ENCODE data around the gene SH2D3C.

The SH2D3C gene

DNA sequence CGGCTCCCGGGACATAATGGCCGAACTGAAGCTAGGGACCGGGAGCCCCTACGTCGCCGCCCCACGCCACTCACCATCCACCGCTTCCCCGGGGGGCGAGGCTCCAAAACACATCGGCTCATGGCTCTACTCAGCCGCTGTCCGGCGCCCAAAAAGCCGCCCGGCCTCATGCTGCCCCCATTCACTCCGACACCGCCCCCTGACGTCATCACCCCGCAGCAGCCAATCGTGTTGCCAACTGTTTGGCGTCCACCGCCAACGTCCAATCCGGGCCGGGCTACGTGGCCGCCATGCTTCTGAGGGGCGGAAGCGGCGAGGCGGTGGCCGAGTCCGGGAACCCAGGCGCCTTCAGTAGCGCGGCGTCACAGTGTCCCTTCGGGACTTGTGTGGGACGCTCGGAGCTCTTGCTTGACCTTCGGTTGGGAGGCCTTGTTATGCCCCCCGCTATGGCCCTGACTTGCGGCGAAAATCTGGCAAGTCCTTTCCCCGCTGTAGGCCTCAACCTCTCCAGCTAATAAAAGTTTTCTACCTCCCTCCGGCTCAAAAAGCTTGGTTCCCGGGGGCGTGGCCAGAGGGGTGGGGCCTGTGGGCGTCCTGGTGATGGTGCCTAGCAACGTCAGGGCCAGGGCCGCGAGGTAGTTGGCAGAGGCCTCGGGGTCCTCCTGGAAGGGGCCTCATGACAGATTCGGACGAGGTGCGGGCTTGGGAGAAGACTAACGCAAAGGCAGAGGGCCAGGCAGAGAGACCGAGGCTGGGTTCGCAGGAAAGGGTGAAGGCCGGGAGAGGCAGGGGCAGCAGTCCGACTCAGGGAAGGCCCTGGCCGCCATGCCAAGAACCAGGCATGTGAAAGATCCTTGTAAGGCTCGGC lies 62.8 kb downstream of the SH2D3C start, which contains the start of the genes PTRH1 and TTC16:
Gene PTRH1, minus strand, starts transcription at position 194 of the 868 bp plus-strand sequence. Its CDS starts 24 bp downstream, at position 170.
Gene TTC16, plus strand, starts transcription at position 610 of the 868 bp plus-strand sequence. Its CDS starts 67 bp downstream, at position 677.
- DNase-seq: peak; percentile 90

DNA sequence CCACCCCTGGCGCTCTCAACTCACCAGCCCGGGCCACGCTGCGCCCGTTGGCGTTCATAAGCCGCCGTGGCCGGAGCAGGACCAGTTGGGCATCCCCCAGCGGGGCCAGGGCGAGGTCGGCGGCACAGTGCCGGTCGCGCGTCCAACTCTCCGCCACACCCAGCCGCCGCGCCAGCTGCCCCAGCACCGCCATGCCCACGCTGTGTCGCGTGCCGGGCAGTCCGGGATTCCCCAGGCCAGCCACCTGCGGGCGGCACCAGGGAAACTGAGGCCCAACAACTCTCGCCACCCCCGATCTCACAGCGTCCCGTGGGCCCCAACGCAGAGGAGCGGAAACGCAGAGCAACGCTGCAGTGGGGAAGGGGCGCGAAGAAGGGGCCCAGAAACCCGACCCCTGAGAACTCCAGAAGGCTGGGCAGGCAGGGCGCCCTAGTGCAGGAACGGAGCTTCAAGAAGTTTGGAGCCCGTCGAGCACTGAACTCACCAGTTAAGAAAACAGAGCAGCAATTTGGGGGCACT lies 63.5 kb downstream of the SH2D3C start:
- no peak for DNase-seq

DNA sequence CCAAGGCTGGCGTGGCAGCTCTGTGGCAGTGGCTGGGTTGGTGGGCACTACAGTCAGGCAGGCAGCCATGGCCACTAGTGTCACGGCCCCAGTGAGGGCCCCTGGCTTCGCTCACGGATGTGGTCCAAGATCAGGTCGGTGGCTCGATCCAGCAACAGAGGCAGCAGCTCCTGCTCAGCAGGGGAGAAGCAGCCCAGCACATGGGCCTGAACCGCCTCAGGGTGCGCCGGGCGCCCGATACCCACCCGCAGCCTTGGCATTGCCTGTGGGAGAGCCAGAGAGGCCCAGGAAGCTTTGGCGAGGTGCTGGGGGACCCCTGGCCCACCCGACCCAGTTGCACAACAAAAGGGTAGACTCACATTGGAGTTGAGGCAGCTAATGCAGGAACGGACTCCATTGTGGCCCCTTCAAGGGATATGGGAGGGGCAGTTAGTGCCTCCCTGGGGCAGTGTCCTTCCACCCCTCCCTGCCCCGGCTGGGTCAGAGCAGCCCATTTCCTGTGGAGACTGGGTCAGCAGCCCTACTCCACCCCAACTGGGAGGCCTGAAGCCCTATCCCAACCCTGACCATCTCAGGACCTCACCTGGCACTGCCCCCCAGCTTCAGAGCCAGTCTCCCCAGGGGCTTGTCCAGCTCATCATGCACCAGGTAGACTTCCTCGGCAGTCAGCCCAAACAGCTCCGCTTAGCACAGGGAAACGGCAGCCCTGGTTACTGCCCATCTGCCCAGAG lies 64.3 kb downstream of the SH2D3C start:
- DNase-seq: no peak

DNA sequence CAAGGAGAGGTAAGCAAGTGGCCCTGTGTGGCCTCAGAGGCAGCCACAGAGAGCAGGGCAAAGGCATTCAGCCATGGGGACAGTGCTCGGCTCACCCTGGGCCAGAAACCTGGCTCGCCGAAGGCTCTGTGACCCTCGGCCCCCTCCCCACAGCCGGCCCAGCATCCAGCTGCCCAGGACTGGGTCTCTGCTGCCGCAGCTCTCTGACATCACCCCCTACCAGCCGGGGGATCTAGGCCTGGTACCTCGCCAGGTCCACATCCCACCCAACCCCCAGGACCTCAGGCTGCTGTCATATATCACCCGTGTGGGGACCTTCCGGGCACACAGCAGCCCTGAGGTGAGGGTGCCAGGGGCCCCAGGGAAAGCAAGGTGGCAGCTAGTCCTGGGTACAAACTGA lies 65.6 kb downstream of the SH2D3C start:
- no peak for DNase-seq

DNA sequence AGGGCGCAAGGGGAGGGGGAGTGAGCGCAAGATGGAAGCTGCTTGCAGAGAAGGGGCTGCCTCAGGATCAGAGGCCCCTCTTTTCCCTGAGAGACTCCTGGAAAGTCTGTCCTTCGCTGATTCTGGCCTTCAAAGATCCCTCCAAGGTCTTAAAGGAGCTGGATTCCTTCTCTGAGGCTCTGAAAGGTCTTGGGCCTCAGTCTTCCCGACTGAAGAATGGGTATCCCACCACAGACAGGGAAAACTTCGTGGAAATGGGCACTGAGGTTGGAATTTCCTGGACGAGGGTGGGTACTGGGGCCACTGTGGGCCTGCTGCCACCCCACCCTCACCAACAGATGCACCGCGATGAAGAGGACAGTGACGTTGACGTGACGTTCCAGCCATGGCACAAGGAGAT lies 66.1 kb downstream of the SH2D3C start:
- no peak for DNase-seq

DNA sequence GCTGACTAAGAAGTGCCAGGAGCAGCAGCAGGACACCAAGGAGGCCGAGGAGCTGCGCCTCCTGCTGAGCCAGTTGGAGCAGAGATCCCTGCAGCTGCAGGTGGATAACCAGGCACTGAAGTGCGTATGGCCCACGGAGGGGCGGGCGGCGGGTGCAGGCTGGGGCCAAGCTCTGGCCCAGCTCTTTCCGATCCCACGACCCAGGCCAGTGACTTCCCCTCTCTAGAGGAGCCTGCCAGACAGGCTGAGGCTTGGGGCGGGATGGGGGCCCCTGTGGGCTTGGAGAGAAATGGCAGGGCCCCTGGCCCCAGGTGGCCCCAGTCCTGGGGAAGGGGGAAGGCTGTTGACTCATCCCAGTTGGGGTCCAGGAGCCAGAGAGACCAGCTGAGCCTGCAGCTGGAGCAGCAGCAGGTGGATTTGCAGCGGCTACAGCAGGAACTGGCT lies 66.6 kb downstream of the SH2D3C start:
- DNase-seq: no peak

DNA sequence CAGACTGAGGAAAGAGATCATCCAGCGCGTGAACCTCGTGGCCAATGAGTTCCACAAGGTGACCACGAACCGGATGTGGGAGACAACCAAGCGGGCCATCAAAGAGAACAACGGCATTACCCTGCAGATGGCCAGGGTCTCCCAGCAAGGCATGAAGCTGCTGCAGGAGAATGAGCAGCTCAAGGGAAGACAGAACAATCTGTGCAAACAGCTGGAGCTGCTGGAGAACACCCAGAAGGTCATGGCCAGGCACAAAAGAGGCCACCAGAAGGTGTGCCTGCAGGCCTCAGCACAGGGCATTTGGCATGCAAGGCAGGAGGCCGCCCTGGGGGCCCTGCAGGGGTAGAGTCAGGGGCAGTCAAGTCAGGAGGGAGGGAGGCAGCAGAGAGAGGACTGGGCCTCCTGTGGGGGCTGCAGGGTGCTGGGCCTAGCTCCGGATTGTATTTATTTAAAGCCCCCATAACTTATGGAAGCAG lies 67.2 kb downstream of the SH2D3C start:
- peak; percentile 33 for DNase-seq

DNA sequence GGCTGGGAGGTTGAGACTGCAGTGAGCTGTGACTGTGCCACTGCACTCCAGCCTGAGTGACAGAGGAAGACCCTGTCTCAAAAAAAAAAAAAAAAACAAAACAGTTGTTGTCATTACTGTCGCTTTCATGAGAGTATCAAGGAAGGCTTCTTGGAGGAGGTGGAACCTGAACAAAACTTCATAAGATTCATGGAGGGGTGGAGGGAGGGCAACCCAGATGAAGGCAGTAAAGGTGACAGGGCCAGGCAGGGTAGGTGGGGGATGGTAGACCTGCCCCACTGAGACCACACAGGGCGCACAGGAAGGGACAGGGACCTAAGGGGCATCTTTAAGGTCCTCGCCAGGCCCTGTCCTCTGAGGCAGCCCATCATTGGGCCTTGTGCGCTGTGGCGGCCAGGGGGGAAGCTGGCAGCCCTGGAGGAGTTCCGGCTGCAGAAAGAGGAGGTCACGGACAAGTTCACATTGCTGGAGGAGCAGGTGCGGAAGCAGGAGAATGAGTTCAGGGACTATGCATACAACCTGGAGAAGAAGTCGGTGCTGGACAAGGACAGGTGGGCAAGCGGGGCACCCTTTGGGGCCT lies 68.2 kb downstream of the SH2D3C start:
- DNase-seq: no peak

DNA sequence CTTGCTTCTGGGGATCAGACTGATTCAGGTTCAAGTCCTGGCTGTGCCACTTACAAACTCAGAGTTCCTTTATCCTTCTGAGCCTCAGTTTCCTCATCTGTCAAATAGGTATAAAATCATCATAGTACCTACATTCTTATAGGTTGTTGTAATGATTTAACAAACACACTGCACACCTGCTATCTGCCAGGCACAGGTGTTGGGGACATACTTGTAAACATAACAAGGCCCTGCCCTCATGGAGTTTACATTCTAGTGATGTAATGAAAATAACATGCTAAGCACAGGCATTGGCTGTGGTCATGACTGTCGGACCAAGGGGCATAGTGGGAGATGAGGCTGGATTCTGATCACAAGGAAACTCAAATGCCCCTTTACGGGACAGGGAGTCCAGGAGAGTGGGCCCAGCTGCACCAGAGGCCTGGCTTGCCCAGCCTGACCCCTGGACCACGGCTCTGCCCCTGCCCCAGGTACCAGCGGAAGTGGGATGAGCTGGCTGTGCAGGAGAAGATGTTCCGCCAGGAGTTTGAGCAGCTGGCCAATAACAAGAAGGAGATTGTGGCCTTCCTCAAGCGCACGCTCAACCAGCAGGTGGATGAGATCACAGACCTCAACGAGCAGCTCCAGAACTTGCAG lies 69.4 kb downstream of the SH2D3C start:
- no peak for DNase-seq

DNA sequence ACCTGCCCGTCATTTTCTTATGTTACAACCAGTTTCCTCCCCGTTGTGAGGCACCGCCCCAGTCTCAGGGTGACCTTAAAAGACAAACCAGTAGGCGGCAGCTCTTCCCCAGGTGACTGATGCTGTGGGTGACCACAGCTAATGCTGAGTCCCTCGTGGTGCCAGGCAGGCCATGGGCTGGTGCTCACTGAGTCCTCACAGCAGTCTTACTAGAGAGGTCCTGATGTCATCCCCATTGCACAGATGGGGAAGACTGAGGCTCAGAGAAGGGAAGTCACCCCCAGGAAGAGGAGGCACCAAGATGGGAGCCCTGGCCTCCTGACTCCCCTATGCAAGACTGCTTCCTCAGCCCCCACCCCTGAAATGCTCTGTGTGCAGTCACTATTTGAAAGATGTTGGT lies 70.7 kb downstream of the SH2D3C start:
- DNase-seq: no peak

DNA sequence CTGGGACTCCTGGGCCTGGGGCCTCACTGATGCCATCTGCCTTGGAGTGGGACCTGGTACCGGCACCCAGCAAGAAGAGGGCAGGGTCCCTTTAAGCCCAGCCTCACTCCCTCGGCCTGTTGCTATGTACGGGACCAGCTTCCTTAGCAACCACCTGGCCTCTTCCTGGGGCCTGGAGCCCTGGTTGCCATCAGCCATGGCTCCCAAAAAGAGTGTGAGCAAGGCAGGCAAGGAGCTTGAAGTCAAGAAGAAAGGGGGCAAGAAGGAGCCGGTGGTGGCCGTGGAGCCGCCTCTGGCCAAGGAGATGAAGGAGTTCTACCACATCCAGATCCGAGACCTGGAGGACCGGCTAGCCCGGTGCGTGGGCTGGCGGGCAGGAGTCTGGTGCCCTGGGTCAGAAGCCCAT lies 71.6 kb downstream of the SH2D3C start, which contains the start of gene CFAP157:
Gene CFAP157, plus strand, starts transcription at position 153 of the 406 bp plus-strand sequence. Its CDS starts 44 bp downstream, at position 197.
- no peak for DNase-seq

DNA sequence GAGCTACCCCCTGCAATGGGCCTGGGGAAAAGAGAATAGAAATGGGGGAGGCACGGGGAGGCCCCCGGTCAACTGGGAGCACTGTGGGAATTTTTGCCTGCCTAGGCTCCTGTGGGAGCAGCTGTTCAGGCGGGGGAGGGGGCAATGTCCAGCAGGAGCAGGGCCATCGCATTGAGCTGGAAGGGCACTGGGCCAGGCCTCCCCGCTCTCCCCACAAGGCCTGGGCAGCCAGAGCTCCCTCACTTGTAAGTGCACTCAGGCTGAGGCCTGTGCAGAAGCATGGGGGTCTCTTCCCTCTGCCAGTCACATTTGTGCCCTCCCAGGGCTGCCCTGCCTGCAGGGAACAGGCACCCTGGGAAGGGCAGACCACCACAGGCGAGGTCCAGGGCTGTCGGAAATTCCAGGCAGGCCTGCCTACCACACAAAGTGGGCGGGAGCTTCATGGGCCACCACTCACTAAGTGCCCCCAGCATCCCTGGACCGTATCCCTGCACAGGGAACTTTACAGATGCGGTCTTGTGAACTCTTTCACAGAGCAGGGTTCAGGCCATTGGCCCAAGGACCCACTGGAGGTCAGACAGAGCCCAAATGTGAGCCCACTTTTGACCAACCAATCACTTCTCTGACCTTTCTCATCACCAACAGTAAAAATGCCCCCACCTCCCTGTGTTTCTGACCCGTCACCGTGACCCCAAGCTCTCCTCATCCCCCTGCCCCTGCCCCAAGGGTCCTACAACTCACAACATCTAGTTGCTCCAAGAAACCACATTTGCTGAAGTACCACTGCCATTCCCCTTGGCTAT lies 72.7 kb downstream of the SH2D3C start:
- no peak for DNase-seq

DNA sequence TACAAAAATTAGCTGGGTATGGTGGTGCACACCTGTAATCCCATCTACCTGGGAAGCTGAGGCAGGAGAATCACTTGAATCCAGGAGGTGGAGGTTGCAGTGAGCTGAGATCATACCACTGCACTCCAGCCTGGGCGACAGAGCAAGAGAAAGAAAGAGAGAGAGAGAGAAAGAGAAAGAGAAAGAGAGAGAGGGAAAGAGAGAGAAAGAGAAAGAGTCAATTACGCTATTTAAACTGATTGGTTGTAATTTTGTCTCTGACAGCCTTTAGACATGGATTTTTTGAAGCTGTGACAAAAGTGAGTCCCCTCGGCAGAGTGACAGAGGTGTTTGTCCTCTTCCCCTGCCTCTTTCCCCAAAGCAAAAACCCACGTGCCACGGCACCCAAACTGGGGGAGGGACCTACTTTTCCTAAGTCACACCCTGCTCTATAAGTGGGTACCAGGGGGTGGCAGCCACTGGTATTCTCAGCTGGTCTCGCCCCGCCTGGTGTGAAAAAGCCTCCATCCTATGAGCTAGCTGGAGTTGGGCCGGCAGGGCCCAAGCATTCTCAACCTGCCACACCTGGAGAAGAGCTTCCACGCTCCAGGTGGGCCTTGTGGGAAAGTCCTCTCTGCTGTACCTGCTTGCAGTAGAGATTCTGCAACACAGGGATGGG lies 75.0 kb downstream of the SH2D3C start:
- DNase-seq: no peak

DNA sequence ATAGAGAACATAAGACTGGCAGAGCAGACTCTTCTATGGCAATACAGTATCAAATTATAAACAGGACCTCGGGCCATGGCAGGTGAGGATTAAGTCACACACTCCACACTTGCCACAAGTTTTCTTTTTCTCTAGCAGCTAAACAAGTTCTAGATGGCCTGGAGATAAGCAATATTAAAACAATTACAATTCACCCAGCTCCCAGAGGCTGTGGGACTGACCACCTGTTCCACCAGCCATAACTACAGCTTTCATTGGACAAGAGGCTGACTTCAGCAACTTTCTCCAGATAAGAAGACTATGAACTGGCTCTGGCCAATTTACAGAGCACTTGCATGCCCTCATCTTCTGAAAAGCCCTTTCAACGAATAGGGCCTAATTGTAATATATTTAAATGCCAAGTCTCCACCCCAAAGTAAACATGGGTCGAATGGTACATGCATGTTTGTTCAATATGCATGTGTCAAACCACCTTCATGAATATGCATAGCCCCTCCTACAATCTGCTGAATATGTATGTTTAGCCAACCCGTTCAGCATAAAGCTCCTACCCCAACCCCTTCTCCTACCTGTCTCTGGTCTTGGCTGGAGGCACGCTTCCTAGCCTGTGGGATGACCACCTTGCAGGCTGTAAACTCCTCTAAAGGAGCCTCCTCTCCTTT lies 77.7 kb downstream of the SH2D3C start:
- no peak for DNase-seq

DNA sequence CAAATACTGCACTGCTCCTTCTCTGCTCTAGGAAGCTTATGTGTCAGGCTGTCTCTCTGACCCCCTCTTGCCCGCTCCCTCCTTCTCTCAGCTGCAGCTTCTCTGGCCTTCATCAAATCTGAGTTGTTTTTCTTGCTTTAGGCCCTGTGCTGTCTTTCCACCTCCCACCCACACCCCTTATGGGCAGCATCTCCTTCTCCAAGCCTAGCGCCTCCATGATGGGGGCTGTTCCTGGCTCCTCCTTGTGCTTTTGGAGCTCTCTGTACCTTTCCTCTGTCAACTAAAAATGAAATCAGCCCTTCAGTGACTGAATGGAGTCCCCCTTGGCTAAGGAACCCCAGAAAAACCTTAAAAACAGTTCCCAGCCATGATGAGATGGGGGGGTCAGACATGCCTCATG lies 78.3 kb downstream of the SH2D3C start:
- DNase-seq: no peak

DNA sequence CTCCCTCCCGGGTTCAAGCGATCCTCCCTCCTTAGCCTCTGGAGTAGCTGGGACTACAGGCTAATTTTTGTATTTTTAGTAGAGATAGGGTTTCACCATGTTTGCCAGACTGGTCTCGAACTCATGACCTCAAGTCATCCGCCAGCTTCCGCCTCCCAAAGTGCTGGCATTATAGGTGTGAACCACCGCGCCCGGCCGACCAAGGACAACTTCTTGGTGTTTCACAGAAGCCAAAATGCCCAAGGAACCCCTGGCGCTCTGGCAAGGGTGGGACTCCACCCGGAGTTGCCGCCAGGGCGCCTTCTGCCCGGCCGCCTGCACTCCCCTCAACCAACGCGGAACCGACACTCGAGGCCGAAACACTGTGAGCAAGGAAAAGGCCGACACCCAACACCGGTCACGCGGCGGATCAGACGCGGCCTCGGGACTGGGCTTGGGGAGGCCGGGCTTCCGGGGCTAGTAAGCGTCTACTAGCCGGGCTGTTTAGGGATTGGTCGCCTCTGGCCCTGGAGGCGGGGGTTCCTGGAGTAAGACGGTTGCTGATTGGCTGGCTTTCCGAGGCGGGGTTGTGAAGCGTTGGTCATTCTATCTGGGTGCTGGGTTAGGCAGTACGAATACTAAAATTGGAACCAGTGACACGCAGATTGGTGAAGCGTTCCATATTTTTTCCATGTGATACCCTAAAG lies 79.3 kb downstream of the SH2D3C start:
- DNase-seq: peak; percentile 60

DNA sequence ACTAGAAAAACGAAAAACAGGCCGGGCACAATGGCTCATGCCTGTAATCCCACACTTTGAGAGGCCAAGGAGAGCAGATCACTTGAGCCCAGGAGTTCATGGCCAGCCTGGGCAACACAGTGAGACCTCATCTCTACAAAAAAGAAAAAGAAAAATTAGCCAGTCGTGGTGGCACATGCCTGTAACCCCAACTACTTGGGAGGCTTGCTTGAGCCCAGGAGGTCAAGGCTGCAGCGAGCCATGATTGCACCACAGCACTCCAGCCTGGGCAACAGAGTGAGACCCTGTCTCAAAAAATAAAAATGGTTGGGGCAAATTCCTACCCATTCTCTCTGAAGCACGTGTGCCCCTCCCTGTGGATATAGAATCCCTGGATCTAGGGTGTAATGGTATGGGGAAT lies 80.1 kb downstream of the SH2D3C start:
- no peak for DNase-seq

DNA sequence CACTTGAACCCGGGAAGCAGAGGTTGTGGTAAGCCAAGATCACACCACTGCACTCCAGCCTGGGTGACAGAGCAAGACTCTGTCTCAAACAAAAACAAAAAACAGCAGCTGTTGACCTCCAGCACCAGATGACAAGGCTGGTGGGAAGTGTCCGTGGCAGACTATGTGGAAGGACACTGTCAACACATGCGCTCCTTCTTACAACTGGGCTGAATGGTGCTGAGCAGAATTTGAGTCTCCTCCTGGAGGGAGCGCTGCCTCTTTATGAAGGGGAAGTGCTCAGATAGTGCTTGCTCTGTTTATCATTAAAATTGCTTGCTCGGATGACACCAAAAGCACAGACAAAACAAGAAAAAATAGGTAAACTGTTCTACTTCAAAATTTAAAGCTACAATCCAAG lies 80.9 kb downstream of the SH2D3C start:
- no peak for DNase-seq

DNA sequence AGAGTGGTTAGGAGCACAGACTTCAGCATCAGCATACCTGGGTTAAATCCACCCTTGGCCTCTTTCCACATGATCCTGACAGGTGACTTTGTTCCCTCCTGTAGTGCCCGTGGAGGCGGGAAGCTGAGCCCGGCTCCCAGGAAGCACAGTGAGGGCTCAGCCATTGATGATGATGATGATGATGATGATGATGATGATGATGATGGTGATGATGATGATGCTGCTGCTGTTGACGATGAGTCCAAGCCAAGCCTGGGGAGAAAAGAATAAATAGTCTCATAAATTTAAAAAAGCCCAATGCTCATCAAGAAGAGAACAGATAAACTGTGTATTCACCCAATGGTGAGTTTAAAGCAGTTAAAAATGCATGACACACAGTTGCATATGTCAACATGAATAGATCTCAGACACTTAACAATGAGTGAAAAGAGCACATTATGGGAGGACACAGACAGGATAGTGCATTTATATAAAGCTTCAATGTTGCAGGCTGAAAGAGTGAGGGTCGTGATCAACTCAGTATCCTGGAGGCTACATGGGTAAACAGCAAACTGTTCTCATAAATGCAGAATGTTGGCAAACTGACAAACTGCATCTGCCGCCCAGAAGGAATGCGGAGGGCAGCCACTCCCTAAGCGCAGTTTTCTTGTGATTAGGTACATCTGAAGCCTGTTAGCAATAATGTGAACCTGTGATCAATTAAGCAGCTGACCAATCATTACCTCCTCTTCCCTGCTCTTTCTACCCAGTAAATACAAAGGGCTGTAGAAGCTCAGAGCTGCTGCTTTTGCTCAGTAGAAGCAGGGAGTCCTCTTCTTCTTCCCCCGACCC lies 83.4 kb downstream of the SH2D3C start:
- no peak for DNase-seq
